ENCODE results near the gene NBAS.
"Not testable (repeated sequence)": the region's sequence is repeated elsewhere in the genome, so short reads cannot be mapped to it uniquely, and the experiment has no call there.

Gene NBAS

DNA sequence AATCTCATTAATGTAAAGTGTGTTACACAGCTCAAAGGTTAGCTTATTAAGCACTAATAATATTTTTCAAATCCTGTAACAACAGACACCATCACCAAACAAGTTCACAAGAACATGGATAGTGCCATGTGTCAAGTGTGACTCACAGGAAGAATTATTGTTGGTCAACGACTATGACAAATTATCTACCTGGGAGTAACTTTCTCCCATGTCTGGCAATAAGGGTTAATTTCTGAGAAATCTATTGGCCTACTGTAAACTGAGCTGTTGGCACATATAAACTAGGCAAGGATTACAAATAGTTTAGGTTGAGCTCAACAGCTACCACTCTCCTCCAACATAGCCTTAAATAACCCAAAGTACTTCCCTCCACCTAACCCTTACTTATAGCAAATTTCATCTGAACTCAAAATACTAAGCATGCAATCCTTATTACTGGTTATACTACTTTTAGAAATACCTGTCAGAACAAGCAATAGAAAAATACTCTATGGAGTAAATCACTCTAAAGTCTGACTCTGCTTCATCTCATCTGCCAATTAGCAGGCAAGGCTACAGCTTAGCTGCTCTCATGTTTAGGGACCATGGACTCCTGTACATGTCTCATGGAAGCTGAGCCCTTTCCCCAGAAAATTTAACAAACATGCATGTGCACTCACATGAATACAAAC is 223.0 kb downstream of the NBAS start:
- H4K20me1 ChIP-seq: no peaks in the 10 kb centered on the region
- no peak overlapping the region for H3K9ac ChIP-seq
- H3K36me3 ChIP-seq: peaks cover 10% of the 10 kb centered on the region; the same call in 1 of the 2 replicates
- TF ChIP-seq Cebpa-rat (IDR thresholded peaks at IDR 0.05): no peak
- no peak overlapping the region for H3K27ac ChIP-seq
- H3K9me3 ChIP-seq: no peaks in the 10 kb centered on the region
- no peaks in the 10 kb centered on the region for H3K27me3 ChIP-seq
- no peaks in the 10 kb centered on the region for H3K4me1 ChIP-seq
- no peak overlapping the region for H3K4me2 ChIP-seq
- no peak overlapping the region for H3K4me3 ChIP-seq

DNA sequence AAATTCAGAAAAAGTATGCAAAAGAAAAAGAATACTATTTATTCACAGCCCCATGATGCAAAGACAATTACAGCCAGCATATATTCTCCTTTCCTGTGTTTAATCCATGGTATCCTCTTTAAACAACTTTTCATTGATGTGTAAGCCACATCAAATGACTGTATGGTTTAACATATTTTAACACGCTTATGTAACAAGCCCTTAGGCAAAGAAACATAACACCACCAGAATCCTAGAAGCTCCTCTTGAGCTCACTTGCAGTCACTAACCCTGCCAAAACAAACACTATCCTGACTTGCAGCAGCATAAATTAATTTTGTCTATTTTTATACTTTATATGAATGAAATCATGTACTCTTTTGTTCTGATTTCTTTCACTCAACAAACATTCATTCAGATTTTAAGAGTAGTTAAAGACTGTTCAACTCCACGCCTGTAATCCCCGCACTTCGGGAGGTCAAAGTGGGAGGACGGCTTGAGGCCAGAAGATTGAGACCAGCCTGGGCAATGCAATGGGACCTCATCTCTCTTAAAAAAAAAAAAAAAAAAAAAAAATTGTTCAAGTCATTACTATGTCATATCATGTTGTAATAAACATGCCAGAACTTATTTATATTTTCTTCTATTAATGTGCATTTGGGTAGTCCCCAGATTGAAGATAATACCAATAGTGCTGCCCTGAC is 226.3 kb downstream of the NBAS start:
- Histone ChIP-seq H3K4me3 (no peak overlapping the region), H3K9me3 (no peaks in the 10 kb centered on the region), H3K36me3 (peaks cover 9% of the 10 kb centered on the region), H3K4me2 (no peak overlapping the region), H3K27me3 (no peaks in the 10 kb centered on the region), H4K20me1 (no peaks in the 10 kb centered on the region), H3K27ac (no peak overlapping the region), H3K4me1 (no peaks in the 10 kb centered on the region), H3K9ac (no peak overlapping the region)
- no peak for TF ChIP-seq Cebpa-rat (IDR thresholded peaks at IDR 0.05)

DNA sequence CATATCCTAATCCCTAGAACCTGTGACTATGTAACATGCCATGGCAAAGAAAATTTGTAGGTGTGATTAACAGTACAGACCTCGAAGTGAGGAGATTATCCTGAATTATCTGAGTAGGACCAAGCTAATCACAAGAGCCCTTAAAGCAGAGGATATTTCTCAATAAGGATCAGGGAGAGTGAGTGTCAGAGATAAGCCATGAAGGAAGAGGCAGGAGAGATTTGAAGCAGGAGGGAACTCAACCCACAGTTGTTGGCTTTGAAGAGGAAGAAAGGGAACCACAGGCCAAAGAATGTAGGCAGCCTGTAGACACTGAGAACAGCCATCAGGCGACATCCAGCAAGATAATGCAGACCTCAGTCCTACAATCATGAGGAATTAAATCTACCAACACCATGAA is 229.3 kb downstream of the NBAS start:
- no peak overlapping the region for H3K4me3 ChIP-seq
- no peak for TF ChIP-seq Cebpa-rat (IDR thresholded peaks at IDR 0.05)
- H4K20me1 ChIP-seq: no peaks in the 10 kb centered on the region
- H3K4me2 ChIP-seq: no peak overlapping the region
- no peak overlapping the region for H3K9ac ChIP-seq
- no peaks in the 10 kb centered on the region for H3K9me3 ChIP-seq
- no peaks in the 10 kb centered on the region for H3K27me3 ChIP-seq
- H3K4me1 ChIP-seq: no peaks in the 10 kb centered on the region
- peaks cover 30% of the 10 kb centered on the region for H3K36me3 ChIP-seq
- no peak overlapping the region for H3K27ac ChIP-seq

DNA sequence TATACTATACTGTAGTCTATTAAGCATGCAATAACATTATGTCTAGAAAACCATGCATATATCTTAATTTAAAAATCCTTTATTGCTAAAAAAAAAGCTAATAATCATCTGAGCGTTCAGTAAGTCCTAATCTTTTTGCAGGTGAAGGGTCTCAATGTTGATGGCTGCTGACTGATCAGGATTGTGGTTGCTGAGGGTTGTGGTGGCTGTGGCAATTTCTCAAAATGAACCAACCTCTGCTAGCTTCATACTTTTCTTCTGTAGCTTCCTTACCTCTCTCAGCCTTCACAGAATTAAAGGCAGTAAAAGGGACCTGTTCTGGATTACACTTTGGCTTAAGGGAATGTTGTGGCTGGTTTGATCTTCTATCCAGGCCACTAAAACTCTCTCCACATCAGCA is 235.8 kb downstream of the NBAS start:
- Histone ChIP-seq H3K4me2 (peak overlapping the region; percentile 18; the same call in 1 of the 2 replicates), H3K4me3 (no peak overlapping the region), H3K9ac (no peak overlapping the region), H4K20me1 (no peaks in the 10 kb centered on the region), H3K27ac (no peak overlapping the region), H3K9me3 (peaks cover 6% of the 10 kb centered on the region; the same call in 1 of the 2 replicates), H3K27me3 (no peaks in the 10 kb centered on the region), H3K4me1 (peaks cover 9% of the 10 kb centered on the region), H3K36me3 (peaks cover 34% of the 10 kb centered on the region)
- TF ChIP-seq Cebpa-rat (IDR thresholded peaks at IDR 0.05): no peak

DNA sequence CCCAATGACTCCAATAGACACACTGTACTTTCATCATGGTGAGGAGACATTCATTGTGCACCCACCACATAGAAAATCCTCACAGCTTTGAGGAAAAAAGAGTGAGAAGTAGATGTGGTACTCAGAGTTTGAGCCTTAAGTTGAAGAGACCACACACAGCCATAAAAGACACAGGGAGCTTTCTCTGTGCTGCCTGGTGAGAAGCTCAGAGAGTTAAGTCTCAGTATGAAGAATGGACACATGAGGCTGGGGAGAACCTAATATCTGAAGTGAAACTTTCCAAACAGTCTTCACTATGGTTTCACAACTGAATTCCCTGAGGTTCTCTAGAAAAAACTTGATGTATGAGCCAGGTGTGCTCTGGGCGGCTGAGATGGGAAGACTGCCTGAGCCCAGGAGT is 237.9 kb downstream of the NBAS start:
- no peaks in the 10 kb centered on the region for H3K27me3 ChIP-seq
- no peak overlapping the region for H3K9ac ChIP-seq
- H3K4me1 ChIP-seq: peaks cover 9% of the 10 kb centered on the region
- peaks cover 13% of the 10 kb centered on the region for H3K9me3 ChIP-seq
- no peak overlapping the region for H3K4me3 ChIP-seq
- no peak overlapping the region for H3K4me2 ChIP-seq
- H3K36me3 ChIP-seq: peaks cover 13% of the 10 kb centered on the region
- no peak overlapping the region for H3K27ac ChIP-seq
- no peaks in the 10 kb centered on the region for H4K20me1 ChIP-seq
- no peak for TF ChIP-seq Cebpa-rat (IDR thresholded peaks at IDR 0.05)

DNA sequence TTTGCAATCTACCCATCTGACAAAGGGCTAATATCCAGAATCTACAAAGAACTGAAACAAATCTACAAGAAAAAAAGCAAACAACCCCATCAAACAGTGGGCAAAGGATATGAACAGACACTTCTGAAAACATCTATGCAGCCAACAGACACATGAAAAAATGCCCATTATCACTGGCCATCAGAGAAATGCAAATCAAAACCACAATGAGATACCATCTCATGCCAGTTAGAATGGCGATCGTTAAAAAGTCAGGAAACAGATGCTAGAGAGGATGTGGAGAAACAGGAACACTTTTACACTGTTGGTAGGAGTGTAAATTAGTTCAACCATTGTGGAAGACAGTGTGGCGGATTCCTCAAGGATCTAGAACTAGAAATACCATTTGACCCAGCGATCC is 239.7 kb downstream of the NBAS start:
- not testable (repeated sequence) for H3K27me3 ChIP-seq, H3K4me3 ChIP-seq, H3K4me2 ChIP-seq, H4K20me1 ChIP-seq, H3K9ac ChIP-seq, H3K4me1 ChIP-seq, H3K27ac ChIP-seq
- Histone ChIP-seq H3K36me3 (peaks cover 13% of the 10 kb centered on the region), H3K9me3 (peaks cover 23% of the 10 kb centered on the region)

DNA sequence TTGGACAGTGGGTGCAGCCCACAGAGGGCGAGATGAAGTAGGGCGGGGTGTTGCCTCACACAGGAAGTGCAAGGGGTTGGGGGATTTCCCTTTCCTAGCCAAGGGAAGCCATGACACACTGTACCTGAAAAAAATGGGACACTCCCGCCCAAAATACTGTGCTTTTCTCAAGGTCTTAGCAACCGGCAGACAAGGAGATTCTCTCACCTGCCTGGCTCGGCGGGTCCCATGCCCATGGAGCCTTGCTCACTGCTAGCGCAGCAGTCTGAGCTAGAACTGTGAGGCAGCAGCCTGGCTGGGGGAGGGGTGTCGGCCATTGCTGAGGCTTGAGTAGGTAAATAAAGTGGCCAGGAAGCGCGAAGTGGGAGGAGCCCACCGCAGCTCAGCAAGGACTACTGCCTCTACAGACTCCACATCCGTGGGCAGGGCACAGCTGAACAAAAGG is 244.7 kb downstream of the NBAS start:
- no peak overlapping the region for H3K9ac ChIP-seq
- no peaks in the 10 kb centered on the region for H4K20me1 ChIP-seq
- TF ChIP-seq Cebpa-rat (IDR thresholded peaks at IDR 0.05): no peak
- H3K27me3 ChIP-seq: no peaks in the 10 kb centered on the region
- no peak overlapping the region for H3K4me2 ChIP-seq
- peaks cover 12% of the 10 kb centered on the region; the same call in 1 of the 2 replicates for H3K36me3 ChIP-seq
- H3K27ac ChIP-seq: no peak overlapping the region
- peaks cover 24% of the 10 kb centered on the region for H3K9me3 ChIP-seq
- no peak overlapping the region for H3K4me3 ChIP-seq
- peaks cover 31% of the 10 kb centered on the region for H3K4me1 ChIP-seq

DNA sequence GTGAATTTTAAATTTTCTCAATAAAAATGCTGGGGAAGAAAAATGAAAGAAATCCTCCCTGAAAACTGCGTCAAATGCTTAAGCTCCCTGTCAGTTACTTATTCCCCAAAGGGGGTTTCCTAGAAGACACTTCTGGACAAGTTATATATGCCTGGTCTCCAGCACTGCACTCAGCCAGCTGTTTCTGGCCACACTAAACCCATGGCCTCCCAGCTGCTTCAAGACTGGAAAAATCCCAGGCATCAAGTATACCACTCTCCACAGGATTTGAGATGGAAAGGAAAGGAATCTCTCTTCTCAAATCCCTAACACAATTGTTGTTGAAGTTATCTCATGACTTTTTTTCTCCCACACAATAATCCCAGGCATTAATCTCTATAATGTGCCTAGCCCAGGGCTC is 245.7 kb downstream of the NBAS start:
- no peak overlapping the region for H3K4me3 ChIP-seq
- H3K27ac ChIP-seq: no peak overlapping the region
- no peaks in the 10 kb centered on the region for H4K20me1 ChIP-seq
- H3K27me3 ChIP-seq: no peaks in the 10 kb centered on the region
- peaks cover 14% of the 10 kb centered on the region; the same call in 1 of the 2 replicates for H3K36me3 ChIP-seq
- H3K9ac ChIP-seq: no peak overlapping the region
- H3K4me2 ChIP-seq: no peak overlapping the region
- no peak for TF ChIP-seq Cebpa-rat (IDR thresholded peaks at IDR 0.05)
- peaks cover 41% of the 10 kb centered on the region for H3K4me1 ChIP-seq
- H3K9me3 ChIP-seq: peaks cover 21% of the 10 kb centered on the region

DNA sequence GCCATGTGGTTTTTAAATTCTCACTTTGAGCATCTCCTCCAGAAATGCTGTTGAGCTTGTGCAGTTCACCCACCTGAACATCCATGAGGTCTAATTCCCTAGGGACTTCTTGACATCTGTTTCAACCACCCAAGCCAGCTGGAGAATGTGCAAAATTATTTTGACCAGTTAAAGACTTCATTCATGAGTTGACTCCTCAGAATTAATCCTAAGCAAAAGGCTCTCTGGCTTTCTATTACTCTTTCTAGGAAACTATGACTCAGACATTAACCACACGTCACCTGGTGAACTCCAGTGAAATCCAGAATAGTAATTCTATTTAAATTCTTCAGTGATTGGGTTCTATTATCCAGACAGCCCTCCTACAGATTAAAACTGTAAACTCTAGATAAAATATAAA is 247.5 kb downstream of the NBAS start:
- TF ChIP-seq Cebpa-rat (IDR thresholded peaks at IDR 0.05): no peak
- H3K4me3 ChIP-seq: no peak overlapping the region
- H3K4me2 ChIP-seq: peak overlapping the region; percentile 57
- H3K9ac ChIP-seq: no peak overlapping the region
- H3K4me1 ChIP-seq: peaks cover 41% of the 10 kb centered on the region
- no peak overlapping the region for H3K27ac ChIP-seq
- no peaks in the 10 kb centered on the region for H3K27me3 ChIP-seq
- peaks cover 19% of the 10 kb centered on the region; the same call in 1 of the 2 replicates for H3K36me3 ChIP-seq
- H3K9me3 ChIP-seq: peaks cover 18% of the 10 kb centered on the region
- no peaks in the 10 kb centered on the region for H4K20me1 ChIP-seq

DNA sequence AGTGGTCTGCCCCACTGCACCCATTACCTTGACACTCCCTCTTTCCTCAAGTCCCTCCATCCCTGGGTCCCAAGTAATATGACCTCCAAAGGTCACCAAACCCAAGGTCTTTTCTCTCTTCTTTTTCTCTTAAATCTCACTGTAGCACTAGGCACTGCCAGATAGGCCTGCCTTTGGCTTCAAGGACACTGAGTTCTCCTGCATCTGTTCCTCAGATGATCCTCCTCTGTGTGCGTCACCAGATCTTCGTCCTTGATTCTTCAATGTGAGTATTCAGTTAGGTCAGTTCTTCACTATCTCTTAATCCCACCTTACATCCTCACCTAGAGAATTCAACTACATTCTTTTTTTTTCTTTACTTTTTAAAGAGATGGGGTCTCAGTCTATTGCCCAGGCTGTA is 249.2 kb downstream of the NBAS start:
- H3K4me1 ChIP-seq: peaks cover 41% of the 10 kb centered on the region
- H3K4me3 ChIP-seq: no peak overlapping the region
- H3K9me3 ChIP-seq: peaks cover 9% of the 10 kb centered on the region; the same call in 1 of the 2 replicates
- H3K27me3 ChIP-seq: no peaks in the 10 kb centered on the region
- peak overlapping the region; percentile 62 for H3K4me2 ChIP-seq
- H3K27ac ChIP-seq: peak overlapping the region; percentile 13; the same call in 1 of the 2 replicates
- no peak overlapping the region for H3K9ac ChIP-seq
- no peak for TF ChIP-seq Cebpa-rat (IDR thresholded peaks at IDR 0.05)
- peaks cover 28% of the 10 kb centered on the region for H3K36me3 ChIP-seq
- H4K20me1 ChIP-seq: no peaks in the 10 kb centered on the region
